Muscle of leg (tissue), 11 donors: Measurements from ENCODE around the gene WDR19. TPM values are rescaled to one million over a fixed set of nuclear protein-coding genes. Genes with fewer than 3 reads are reported as not detected.
A peak's percentile ranks its signal among the peaks of the same experiment; 100 is the strongest.

ENCODE experiments used
- DNase-seq: peaks from one replicate; pipeline ENCODE4 v3.0.0; 2013
- H3K27ac ChIP-seq: one replicate; pipeline ENCODE4 v1.5.1; 2013; ENCODE audit warnings: mild to moderate bottlenecking, low read length, control low read depth
- H3K27me3 ChIP-seq: one replicate; pipeline ENCODE4 v1.6.1; 2013; ENCODE audit warnings: low read length; ENCODE audit not compliant: control insufficient read depth, insufficient read depth
- H3K36me3 ChIP-seq: one replicate; pipeline ENCODE4 v1.6.1; 2013; ENCODE audit warnings: low read length; ENCODE audit not compliant: control insufficient read depth, insufficient read depth
- H3K4me1 ChIP-seq: one replicate; pipeline ENCODE4 v1.6.1; 2013; ENCODE audit warnings: low read length; ENCODE audit not compliant: control insufficient read depth, insufficient read depth
- H3K4me3 ChIP-seq: one replicate; pipeline ENCODE4 v1.5.1; 2013; ENCODE audit warnings: low read length, control low read depth
- H3K9me3 ChIP-seq: replicated peaks from 2 replicates; pipeline ENCODE4 v1.6.1; 2013; ENCODE audit warnings: low read depth, low read length; ENCODE audit not compliant: control insufficient read depth
- WGBS: methylation state at CpG from one replicate; pipeline ENCODE4 v1.1.5; 2013; ENCODE audit warnings: missing lambda C conversion rate; ENCODE audit not compliant: insufficient coverage; 5-methylcytosine and 5-hydroxymethylcytosine counted together
- polyA plus RNA-seq, 8 donors: library from polyadenylated mRNA; unstranded; fragments of 120-200 nt; gene quantifications; one replicate each; pipeline versions ENCODE4 v1.2.1 to v1.2.3, GENCODE V29; 2013; ENCODE audit warnings: inconsistent platforms in 1 of 8, low replicate concordance in 1 of 8; ENCODE audit not compliant: insufficient read length in 8 of 8, insufficient read depth in 1 of 8
- total RNA-seq: library from RNA; stranded (reverse); fragments of 120-200 nt; gene quantifications from one replicate; pipeline ENCODE4 v1.2.4, GENCODE V29; 2013

The WDR19 gene
- total and polyA plus RNA-seq, 9 donors = 15.1 to 24.7 (median 18.0) TPM

- no peaks in the 10 kb centered on the region for H3K4me1 ChIP-seq
- H3K9me3 ChIP-seq = no peaks in the 10 kb centered on the region
- no peak overlapping the region for H3K4me3 ChIP-seq
- no peak overlapping the region for H3K27ac ChIP-seq
- WGBS = no CpG with 5 or more reads among the region's 4 CpGs
- DNase-seq = no peak
- peaks cover 7% of the 10 kb centered on the region for H3K36me3 ChIP-seq
- no peaks in the 10 kb centered on the region for H3K27me3 ChIP-seq
These were observed 46.0 kb downstream of the WDR19 start for GRCh38 chr4:39228377-39228776.

- Histone ChIP-seq H3K4me1 (no peaks in the 10 kb centered on the region), H3K27ac (no peak overlapping the region), H3K36me3 (peaks cover 7% of the 10 kb centered on the region), H3K9me3 (no peaks in the 10 kb centered on the region), H3K4me3 (no peak overlapping the region), H3K27me3 (no peaks in the 10 kb centered on the region)
- no CpG with 5 or more reads among the region's 2 CpGs for WGBS
- DNase-seq = no peak
These were observed 48.1 kb downstream of the WDR19 start for GRCh38 chr4:39230462-39230861.

DNA sequence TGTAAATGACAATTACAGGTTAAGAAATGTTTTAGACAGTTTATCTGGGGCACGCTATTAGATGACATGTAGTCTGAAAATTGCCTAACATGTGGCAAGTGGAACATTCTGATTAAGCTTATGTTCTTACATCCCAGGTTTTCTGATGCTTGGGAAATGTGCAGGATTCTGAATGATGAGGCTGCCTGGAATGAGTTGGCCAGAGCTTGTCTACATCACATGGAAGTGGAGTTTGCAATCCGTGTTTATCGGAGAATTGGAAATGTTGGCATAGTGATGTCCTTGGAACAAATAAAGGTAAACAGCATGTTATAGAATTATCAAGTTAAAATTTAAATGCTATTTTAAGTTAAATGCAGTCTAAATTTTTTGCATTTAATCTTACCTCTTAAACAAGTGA, 49.3 kb downstream of the WDR19 start:
- Histone ChIP-seq H3K4me1 (no peaks in the 10 kb centered on the region), H3K4me3 (no peak overlapping the region), H3K9me3 (no peaks in the 10 kb centered on the region), H3K27ac (no peak overlapping the region), H3K36me3 (peaks cover 7% of the 10 kb centered on the region), H3K27me3 (no peaks in the 10 kb centered on the region)
- 100% methylated on average over 1 of the region's 3 CpGs for WGBS
- DNase-seq = no peak

- Histone ChIP-seq H3K36me3 (peaks cover 8% of the 10 kb centered on the region), H3K4me1 (no peaks in the 10 kb centered on the region), H3K4me3 (no peak overlapping the region), H3K27me3 (no peaks in the 10 kb centered on the region), H3K27ac (no peak overlapping the region), H3K9me3 (no peaks in the 10 kb centered on the region)
- WGBS = 76% methylated on average over 4 of the region's 7 CpGs
- DNase-seq = no peak
These were observed 49.8 kb downstream of the WDR19 start for GRCh38 chr4:39232100-39232499.

GRCh38 chr4:39233114-39233513, 50.8 kb downstream of the WDR19 start:
- 88% methylated on average over 1 of the region's 2 CpGs for WGBS
- no peak overlapping the region for H3K27ac ChIP-seq
- no peak for DNase-seq
- H3K4me3 ChIP-seq = no peak overlapping the region
- no peaks in the 10 kb centered on the region for H3K9me3 ChIP-seq
- H3K27me3 ChIP-seq = no peaks in the 10 kb centered on the region
- peaks cover 13% of the 10 kb centered on the region for H3K36me3 ChIP-seq
- no peaks in the 10 kb centered on the region for H3K4me1 ChIP-seq

- Histone ChIP-seq H3K27me3 (no peaks in the 10 kb centered on the region), H3K36me3 (peaks cover 13% of the 10 kb centered on the region), H3K27ac (no peak overlapping the region), H3K9me3 (no peaks in the 10 kb centered on the region), H3K4me1 (no peaks in the 10 kb centered on the region), H3K4me3 (no peak overlapping the region)
- WGBS = no CpG with 5 or more reads among the region's 1 CpG
- DNase-seq = no peak
These were observed 51.5 kb downstream of the WDR19 start for GRCh38 chr4:39233783-39234182.

DNA sequence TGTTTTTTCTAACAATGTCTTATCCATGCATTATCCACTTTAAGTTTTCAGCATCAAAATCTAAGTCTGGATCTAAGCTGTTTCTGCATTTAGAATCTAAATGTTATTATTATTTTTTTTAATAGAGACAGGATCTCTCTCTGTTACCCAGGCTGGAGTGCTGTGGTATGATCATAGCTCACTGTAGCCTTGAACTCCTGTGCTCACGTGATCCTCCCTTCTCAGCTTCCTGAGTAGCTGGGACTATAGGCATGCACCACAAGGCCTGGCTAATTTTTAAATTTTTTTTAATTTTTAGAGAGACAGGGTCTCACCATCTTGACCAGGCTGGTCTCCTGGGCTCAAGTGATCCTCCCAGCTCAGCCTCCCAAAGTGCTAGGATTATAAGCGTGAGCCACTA, 52.7 kb downstream of the WDR19 start:
- no peak for DNase-seq
- H3K27me3 ChIP-seq = no peaks in the 10 kb centered on the region
- H3K4me3 ChIP-seq = no peak overlapping the region
- no peaks in the 10 kb centered on the region for H3K9me3 ChIP-seq
- no peak overlapping the region for H3K27ac ChIP-seq
- peaks cover 8% of the 10 kb centered on the region for H3K36me3 ChIP-seq
- WGBS = 100% methylated on average over 1 of the region's 2 CpGs
- no peaks in the 10 kb centered on the region for H3K4me1 ChIP-seq

GRCh38 chr4:39235696-39236095, 53.4 kb downstream of the WDR19 start:
- Histone ChIP-seq H3K27ac (no peak overlapping the region), H3K4me3 (no peak overlapping the region), H3K27me3 (no peaks in the 10 kb centered on the region), H3K36me3 (peaks cover 7% of the 10 kb centered on the region), H3K9me3 (no peaks in the 10 kb centered on the region), H3K4me1 (no peaks in the 10 kb centered on the region)
- no peak for DNase-seq
- WGBS = no CpG with 5 or more reads among the region's 2 CpGs

GRCh38 chr4:39237179-39237578, 54.9 kb downstream of the WDR19 start:
- Histone ChIP-seq H3K4me3 (no peak overlapping the region), H3K27me3 (no peaks in the 10 kb centered on the region), H3K27ac (no peak overlapping the region), H3K9me3 (no peaks in the 10 kb centered on the region), H3K36me3 (peaks cover 7% of the 10 kb centered on the region), H3K4me1 (no peaks in the 10 kb centered on the region)
- 86% methylated on average over 1 of the region's 3 CpGs for WGBS
- no peak for DNase-seq

DNA sequence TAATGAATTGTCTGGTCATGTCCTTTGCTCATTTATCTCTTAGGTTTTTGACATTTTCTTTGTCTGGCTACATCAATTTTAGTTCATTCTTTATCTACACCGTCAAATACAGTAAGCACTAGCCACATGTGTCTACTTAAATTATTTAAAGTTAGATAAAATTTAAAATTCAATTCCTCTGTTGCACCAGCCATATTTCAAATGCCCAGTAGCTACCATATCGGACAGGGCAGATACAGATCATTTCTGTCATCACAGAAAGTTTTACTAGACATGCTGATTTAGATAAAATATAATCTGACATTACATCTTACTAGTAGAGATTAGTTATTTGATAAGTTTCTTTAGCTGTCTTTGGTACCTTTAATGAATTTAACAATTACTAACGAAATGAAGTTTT, 61.1 kb downstream of the WDR19 start:
- H3K36me3 ChIP-seq = peaks cover 12% of the 10 kb centered on the region
- no peaks in the 10 kb centered on the region for H3K27me3 ChIP-seq
- no peak overlapping the region for H3K27ac ChIP-seq
- no peak overlapping the region for H3K4me3 ChIP-seq
- no CpG with 5 or more reads among the region's 3 CpGs for WGBS
- no peaks in the 10 kb centered on the region for H3K4me1 ChIP-seq
- H3K9me3 ChIP-seq = no peaks in the 10 kb centered on the region
- DNase-seq = no peak

GRCh38 chr4:39255266-39255665, 72.9 kb downstream of the WDR19 start:
- no peaks in the 10 kb centered on the region for H3K9me3 ChIP-seq
- H3K4me1 ChIP-seq = no peaks in the 10 kb centered on the region
- H3K27me3 ChIP-seq = no peaks in the 10 kb centered on the region
- H3K27ac ChIP-seq = peak overlapping the region; percentile 2
- no peak for DNase-seq
- H3K4me3 ChIP-seq = no peak overlapping the region
- no CpG with 5 or more reads among the region's 2 CpGs for WGBS
- H3K36me3 ChIP-seq = peaks cover 5% of the 10 kb centered on the region
